Measurements from ENCODE around the gene ABCA13. TPM values are rescaled to one million over a fixed set of nuclear protein-coding genes. Genes with fewer than 3 reads are reported as not detected.

The ABCA13 gene
- total RNA-seq, 1 experiment from 2014 or later, result not detected

DNA sequence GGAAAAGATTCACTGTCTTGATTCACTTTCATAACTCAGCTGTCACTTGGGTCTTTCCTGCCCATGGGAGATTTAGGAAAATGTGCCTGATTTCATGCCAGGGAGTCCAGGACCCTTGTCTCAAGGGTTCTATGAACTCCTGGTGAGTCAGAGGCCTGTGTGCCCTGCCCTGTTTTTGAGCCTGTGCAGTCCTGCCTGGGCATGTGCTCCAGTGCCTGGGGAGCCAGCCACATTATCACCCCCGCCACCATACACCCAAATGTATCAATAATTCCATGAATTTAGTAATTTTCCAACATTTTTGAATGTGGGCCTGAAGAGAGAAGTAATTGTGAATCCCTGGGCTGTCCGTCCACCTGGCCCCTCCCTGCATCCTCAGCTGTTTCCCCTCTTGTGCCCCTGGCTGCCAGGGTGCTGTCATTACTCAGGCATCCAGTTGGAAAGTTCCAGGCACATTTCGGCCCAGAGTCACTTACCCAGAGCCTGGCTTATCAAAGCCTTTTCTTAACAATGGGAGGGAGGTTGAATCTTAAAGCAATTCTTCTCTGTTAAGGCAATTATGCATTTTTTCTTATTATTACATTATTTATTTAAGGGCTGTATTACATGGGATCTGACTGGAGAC lies 465.2 kb downstream of the ABCA13 start:
- ATAC-seq, result no peak
- Histone ChIP-seq H3K27me3 (ENCODE audit: insufficient read depth, low read length) (no peaks in the 10 kb centered on the region), H3K27ac (ENCODE audit: low read depth, low read length) (no peak overlapping the region), H3K36me3 (ENCODE audit: control insufficient read depth in 1 of 2, insufficient read depth in 2 of 2, low read length in 2 of 2) (no peaks in the 10 kb centered on the region), H2AFZ (ENCODE audit: low read depth, low read length, poor library complexity, severe bottlenecking) (no peak overlapping the region), H3K79me2 (ENCODE audit: insufficient read depth, low read length) (no peaks in the 10 kb centered on the region), H3K4me2 (ENCODE audit: low read length) (no peak overlapping the region), H3K9ac (ENCODE audit: low read length) (no peak overlapping the region), H3K4me3 (replicated peaks in 1 of 2; ENCODE audit: low read depth in 1 of 2, low read length in 2 of 2) (no peak overlapping the region), H4K20me1 (ENCODE audit: insufficient read depth) (no peaks in the 10 kb centered on the region), H3K9me3 (ENCODE audit: control insufficient read depth in 1 of 2, insufficient read depth in 1 of 2, low read depth in 1 of 2, low read length in 2 of 2) (peaks cover 13 to 22% of the 10 kb centered on the region in 2 experiments; a peak in 2 of 4 replicates), H3K9me2 (ENCODE audit: insufficient read depth) (no peaks in the 10 kb centered on the region), H3K4me1 (ENCODE audit: control insufficient read depth in 1 of 2, insufficient read depth in 2 of 2, low read length in 2 of 2) (no peaks in the 10 kb centered on the region)
- no peak for TF ChIP-seq POLR2AphosphoS5 (IDR thresholded peaks at IDR 0.05; ENCODE audit: low read depth, low read length)
- TF ChIP-seq EZH2phosphoT487 (IDR thresholded peaks at IDR 0.05; ENCODE audit: borderline replicate concordance), result no peak
- TF ChIP-seq SP1 (IDR thresholded peaks at IDR 0.05; ENCODE audit: low read depth), result no peak
- no peak for TF ChIP-seq YY1 (IDR thresholded peaks at IDR 0.05; ENCODE audit: extremely low read depth, insufficient replicate concordance, low read depth, low read length)
- no peak for TF ChIP-seq CEBPB (IDR thresholded peaks at IDR 0.05; ENCODE audit: low read depth)
- no peak for TF ChIP-seq ZFX (IDR thresholded peaks at IDR 0.05)
- TF ChIP-seq ELF1 (IDR thresholded peaks at IDR 0.05; ENCODE audit: borderline replicate concordance, low read depth), result no peak
- no peak for TF ChIP-seq POLR2A (IDR thresholded peaks at IDR 0.05; ENCODE audit: borderline replicate concordance, extremely low read depth, insufficient read depth, insufficient read length)
- no peak for TF ChIP-seq ATF3 (IDR thresholded peaks at IDR 0.05)
- no peak for TF ChIP-seq EGR1 (IDR thresholded peaks at IDR 0.05; ENCODE audit: low read depth)
- intact Hi-C loops (cut with micrococcal nuclease), result no loop called here
- ChIA-PET POLR2A (no interaction called here), CTCF (no interaction called here), RAD21 (ENCODE audit: low non-redundant PET in 1 of 2, low total read pairs in 2 of 2, uncharacterized antibody in 2 of 2, unreplicated experiment in 2 of 2) (no interaction called here)
- no TSS peak for BruUV-seq (replicated peaks)
- no peak for DNase-seq (ENCODE audit: low read depth, low spot score)

GRCh38 chr7:48637382-48637781 lies 466.1 kb downstream of the ABCA13 start:
- peaks cover 18 to 28% of the 10 kb centered on the region in 2 experiments; a peak in 2 of 4 replicates for H3K9me3 ChIP-seq (ENCODE audit: control insufficient read depth in 1 of 2, insufficient read depth in 1 of 2, low read depth in 1 of 2, low read length in 2 of 2)
- ATAC-seq (no peak), DNase-seq (ENCODE audit: low read depth, low spot score) (no peak)
- H4K20me1 ChIP-seq (ENCODE audit: insufficient read depth), result no peaks in the 10 kb centered on the region
- H3K4me2 ChIP-seq (ENCODE audit: low read length), result no peak overlapping the region
- no peaks in the 10 kb centered on the region for H3K27me3 ChIP-seq (ENCODE audit: insufficient read depth, low read length)
- H3K79me2 ChIP-seq (ENCODE audit: insufficient read depth, low read length), result no peaks in the 10 kb centered on the region
- H2AFZ ChIP-seq (ENCODE audit: low read depth, low read length, poor library complexity, severe bottlenecking), result no peak overlapping the region
- ChIA-PET CTCF (no interaction called here), POLR2A (no interaction called here), RAD21 (ENCODE audit: low non-redundant PET in 1 of 2, low total read pairs in 2 of 2, uncharacterized antibody in 2 of 2, unreplicated experiment in 2 of 2) (no interaction called here)
- H3K9ac ChIP-seq (ENCODE audit: low read length), result no peak overlapping the region
- intact Hi-C loops (cut with micrococcal nuclease), result no loop called here
- no peak overlapping the region for H3K4me3 ChIP-seq (replicated peaks in 1 of 2; ENCODE audit: low read depth in 1 of 2, low read length in 2 of 2)
- BruUV-seq (replicated peaks), result no TSS peak
- no peak overlapping the region for H3K27ac ChIP-seq (ENCODE audit: low read depth, low read length)
- H3K9me2 ChIP-seq (ENCODE audit: insufficient read depth), result no peaks in the 10 kb centered on the region
- no peaks in the 10 kb centered on the region for H3K36me3 ChIP-seq (ENCODE audit: control insufficient read depth in 1 of 2, insufficient read depth in 2 of 2, low read length in 2 of 2)
- no peaks in the 10 kb centered on the region for H3K4me1 ChIP-seq (ENCODE audit: control insufficient read depth in 1 of 2, insufficient read depth in 2 of 2, low read length in 2 of 2)
- no peak for TF ChIP-seq SRF (IDR thresholded peaks at IDR 0.05; ENCODE audit: low read depth)
- no peak for TF ChIP-seq POLR2AphosphoS5 (IDR thresholded peaks at IDR 0.05; ENCODE audit: low read depth, low read length)
- no peak for TF ChIP-seq ZFX (IDR thresholded peaks at IDR 0.05)
- TF ChIP-seq CTCF (IDR thresholded peaks at IDR 0.05 in 2 of 3, conservative IDR thresholded peaks at IDR 0.05 in 1 of 3; ENCODE audit: borderline replicate concordance in 1 of 3, insufficient read depth in 1 of 3, low read depth in 2 of 3, low read length in 2 of 3), result no peak
- no peak for TF ChIP-seq CEBPB (IDR thresholded peaks at IDR 0.05; ENCODE audit: low read depth)
- TF ChIP-seq EZH2phosphoT487 (IDR thresholded peaks at IDR 0.05; ENCODE audit: borderline replicate concordance), result no peak
- no peak for TF ChIP-seq ZNF274 (IDR thresholded peaks at IDR 0.05; ENCODE audit: low read depth, low read length)
- no peak for TF ChIP-seq RAD21 (IDR thresholded peaks at IDR 0.05; ENCODE audit: low read depth)
- TF ChIP-seq CBX3 (IDR thresholded peaks at IDR 0.05; ENCODE audit: low read depth), result no peak
- no peak for TF ChIP-seq JUND (IDR thresholded peaks at IDR 0.05)
- TF ChIP-seq YY1 (IDR thresholded peaks at IDR 0.05; ENCODE audit: extremely low read depth, insufficient replicate concordance, low read depth, low read length), result no peak
- TF ChIP-seq EZH2 (IDR thresholded peaks at IDR 0.05), result no peak
- no peak for TF ChIP-seq SP1 (IDR thresholded peaks at IDR 0.05; ENCODE audit: low read depth)
- TF ChIP-seq FOSL1 (IDR thresholded peaks at IDR 0.05; ENCODE audit: low read depth), result no peak
- no peak for TF ChIP-seq ELF1 (IDR thresholded peaks at IDR 0.05; ENCODE audit: borderline replicate concordance, low read depth)
- no peak for TF ChIP-seq POLR2A (IDR thresholded peaks at IDR 0.05; ENCODE audit: borderline replicate concordance, extremely low read depth, insufficient read depth, insufficient read length)
- TF ChIP-seq SIN3A (IDR thresholded peaks at IDR 0.05; ENCODE audit: low read depth), result no peak
